NCI-H2196 (cell line): Measurements from ENCODE around the gene HM13.
"Not testable (repeated sequence)": the region's sequence is repeated elsewhere in the genome, so short reads cannot be mapped to it uniquely, and the experiment has no call there.

Experiments used
- DNase-seq: peaks from one replicate; lab custom pipeline; 2025; ENCODE audit not compliant: unreplicated experiment; lab: John Stamatoyannopoulos, UW

HM13 gene

DNA sequence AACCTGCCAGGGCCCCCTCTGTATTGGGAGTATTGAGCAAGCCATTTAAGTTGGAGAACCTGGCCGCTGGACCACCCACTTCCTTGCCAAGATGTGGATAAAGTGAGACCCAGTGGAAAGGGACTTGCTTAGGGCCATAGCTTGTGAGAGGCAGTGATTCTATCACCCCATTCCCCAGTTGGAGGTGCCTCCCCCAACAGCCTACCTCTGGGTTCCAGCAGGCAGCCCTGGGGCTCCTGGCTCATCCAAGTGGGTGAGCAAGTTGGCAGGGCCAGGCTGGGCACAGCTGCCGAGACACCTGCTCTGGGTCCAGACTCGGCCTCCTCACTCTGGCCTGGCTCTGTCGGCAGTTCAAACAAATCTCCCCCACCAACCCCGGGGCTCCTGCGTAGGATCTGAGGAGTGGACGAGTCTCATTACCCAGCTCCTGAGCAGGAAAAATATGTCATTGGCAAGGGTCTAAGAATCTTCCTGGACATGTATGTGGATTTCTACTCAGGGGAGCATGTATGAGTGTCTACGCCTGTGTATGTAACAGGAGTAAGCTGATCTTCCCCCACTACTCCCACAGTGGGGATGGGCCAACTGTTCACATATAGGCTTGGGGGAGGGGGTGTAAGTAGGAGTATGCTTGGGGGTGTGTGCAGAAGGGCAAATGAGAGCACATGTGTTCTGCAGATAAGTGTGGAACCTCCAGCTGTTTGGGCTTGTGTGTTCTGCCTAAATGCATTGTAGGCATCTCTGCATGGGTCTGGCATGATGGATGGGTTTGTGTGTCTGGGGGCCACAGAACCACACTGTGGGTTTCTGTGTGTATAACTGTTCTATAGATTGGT lies 92.8 kb downstream of the HM13 start:
- DNase-seq: peak; percentile 57

DNA sequence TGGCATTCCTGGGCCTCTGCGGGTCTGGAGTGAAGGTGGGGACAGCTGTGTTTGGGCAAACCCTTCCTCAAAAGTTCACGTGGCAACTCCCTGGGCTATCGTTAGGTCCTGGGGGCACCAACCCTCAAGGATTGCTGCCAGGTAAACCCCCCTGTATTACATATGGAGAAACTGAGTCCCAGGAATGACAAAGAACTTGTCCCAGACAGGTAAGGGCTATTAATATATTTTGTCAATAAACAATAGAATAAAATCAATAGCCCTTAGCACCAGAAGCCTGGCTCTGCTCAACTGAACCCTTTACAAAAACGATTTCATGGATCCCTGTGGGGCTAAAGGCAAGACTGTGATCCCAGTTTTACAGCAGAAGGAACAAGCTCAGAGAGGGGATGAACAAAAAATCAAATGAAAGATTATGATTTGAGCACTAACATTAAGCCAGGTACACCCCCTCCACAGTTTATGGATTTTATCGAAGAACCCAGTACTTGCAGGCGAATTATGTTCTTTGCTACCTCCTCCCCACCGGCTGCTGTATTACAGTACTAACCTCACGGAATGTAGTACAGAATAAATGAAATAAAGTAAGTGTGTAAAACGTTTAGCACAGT lies 93.5 kb downstream of the HM13 start:
- DNase-seq: peak; percentile 73

DNA sequence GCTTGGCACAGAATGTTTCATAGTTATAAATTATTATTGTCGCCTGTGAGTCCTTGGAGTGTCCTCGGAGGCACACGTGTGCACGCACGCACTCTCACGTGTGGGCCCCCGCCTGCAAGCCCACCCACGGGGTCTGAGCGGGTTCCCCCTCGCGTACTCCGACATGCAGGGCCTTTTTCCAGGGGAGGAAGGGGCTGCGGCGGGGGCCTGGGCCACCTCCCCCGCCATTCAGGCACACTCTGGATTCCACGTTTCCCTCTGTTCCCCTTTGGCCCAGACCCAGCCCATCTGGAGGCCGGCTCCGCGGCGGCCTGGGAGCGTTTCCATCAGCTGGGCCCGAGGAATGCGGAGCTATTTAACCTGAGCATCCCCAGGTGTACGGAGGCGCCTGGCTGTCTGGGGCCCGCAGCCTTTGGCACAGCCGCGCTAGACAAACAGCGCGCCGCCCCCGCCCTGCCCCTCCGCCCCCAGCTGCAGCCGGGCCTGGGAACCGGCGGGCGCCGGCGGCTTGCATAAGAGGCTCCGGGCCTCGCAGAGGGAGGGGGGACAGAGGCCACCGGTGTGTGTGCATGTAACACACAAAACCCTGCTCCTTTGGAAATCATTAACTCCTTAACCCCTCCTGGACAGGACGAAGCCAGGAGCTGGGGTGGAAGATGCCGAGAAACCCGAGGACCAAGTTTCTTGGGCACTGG lies 94.2 kb downstream of the HM13 start:
- DNase-seq: peak; percentile 98

DNA sequence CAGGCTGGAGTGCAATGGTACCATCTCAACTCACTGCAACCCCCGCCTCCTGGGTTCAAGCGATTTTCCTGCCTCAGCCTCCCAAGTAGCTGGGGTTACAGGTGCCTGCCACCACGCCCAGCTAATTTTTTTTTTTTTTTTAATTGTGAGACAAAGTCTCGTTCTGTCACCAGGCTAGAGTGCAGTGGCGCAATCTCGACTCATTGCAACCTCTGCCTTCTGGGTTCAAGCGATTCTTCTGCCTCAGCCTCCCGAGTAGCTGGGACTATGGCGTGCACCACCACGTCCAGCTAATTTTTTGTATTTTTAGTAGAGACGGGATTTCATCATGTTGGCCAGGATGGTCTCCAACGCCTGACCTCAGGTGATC lies 98.0 kb downstream of the HM13 start:
- not testable (repeated sequence) for DNase-seq

DNA sequence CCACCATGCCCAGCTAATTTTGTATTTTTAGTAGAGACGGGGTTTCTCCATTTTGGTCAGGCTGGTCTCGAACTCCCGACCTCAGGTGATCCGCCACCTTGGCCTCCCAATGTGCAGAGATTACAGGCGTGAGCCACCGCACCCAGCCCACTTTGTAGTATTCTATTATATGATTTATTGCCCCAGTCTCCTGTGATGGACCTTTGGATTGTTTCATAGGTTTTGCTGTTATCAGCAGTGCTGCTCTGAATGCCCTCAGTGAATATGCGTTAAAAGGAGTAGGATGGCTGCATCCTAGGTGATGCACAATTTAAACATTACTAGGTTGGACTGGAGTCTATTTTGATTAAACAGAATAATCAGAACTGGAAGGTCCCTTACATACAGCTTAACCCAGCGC lies 101.2 kb downstream of the HM13 start:
- DNase-seq: no peak

DNA sequence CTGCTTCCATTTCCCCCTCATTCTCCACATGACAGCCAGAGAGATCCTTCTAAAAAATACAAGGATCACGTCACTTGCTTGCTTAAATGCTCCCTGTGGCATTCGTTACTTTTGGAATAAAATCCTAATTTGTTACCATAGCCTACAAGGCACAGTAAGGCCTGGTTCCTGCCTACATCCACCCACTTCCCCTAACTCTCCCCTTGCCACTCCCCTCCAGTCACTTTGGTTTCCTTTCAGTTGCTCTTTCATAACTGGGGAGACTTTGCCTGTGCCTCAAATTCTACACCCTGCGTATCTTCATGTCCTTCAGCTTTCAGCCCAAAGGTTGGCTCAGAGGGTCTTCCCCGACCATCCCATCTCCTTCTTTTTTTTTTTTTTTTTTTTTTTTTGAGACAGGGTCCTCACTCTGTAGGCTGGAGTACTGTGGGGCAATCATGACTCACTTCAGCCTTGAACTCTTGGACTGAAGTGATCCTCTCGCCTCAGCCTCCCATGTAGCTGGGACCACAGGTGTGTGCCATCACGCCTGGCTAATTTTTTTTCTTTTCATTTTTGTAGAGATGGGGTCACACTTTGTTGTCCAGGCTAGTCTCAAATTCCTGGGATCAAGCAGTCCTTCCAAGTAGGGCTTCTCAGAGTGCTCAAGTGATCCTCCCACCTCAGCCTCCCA lies 103.3 kb downstream of the HM13 start:
- DNase-seq: no peak
